Stimulated activated CD8-positive, alpha-beta memory T cell treated with anti-CD3 and anti-CD28 coated beads, Interleukin-12 subunit alpha, Interleukin-12 subunit beta, amount 100 ng/mL, for 24 hours (primary cell): ENCODE results near the gene PHYHIPL.

Source experiments
- DNase-seq: peaks from one replicate; pipeline ENCODE4 v3.0.0-alpha.2; 2020; ENCODE audit errors: extremely low read depth

PHYHIPL gene

DNA sequence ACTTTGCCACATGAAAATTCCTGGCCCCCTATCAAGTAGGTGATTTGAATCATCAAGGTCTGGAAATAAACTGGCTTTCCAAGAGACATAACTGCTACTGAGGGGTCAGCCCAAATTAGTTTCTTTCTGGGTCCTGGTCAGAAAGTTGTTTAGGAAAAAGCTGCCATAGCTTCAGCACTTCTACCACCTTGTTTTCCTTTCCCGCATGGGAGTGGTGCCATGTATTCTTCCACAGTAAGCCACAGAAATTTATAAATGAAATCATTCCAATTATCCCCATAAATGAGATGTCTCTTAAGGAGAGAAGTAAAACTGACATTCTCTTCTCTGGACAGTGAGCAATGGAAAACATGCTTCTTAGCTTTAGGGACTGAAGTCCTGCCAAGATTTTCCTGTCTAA is 80.8 kb downstream of the PHYHIPL start:
- DNase-seq, result no peak

DNA sequence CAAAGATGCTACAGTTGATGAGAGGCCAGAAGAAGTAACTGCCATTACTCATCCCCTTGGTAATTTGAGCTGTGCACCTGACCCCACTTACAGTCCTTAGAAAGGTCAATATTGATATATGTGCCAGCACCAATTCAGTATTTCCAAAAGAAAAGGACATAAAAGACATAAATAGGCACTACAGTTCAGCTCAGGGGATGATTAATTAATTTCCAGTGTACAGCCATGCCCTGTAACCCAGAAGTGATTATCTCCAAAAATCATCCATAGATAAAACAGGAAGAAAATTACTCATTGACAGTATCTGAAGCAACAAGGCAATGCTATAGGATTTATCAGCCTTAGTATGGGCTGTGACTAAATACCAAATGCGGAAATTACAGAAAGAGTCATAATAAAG is 82.4 kb downstream of the PHYHIPL start:
- no peak for DNase-seq

DNA sequence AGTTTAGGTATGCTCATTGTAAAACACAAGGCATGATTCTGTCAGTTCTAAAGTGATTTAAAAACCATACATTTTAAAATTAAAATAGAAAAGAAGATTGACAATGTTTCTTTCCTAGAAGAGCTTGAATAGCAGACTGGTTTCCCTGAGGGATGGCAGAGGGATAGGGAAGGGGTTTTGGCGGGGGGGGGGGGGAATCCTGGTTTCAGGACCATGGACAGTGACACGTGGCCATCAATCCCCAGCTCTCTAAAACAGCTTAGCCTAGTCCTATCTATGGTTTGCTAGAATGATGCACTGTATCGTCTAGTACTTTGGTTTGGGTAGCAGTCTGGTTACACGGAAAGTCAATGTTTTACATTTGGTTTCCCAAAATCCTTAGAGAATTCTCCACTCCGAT is 88.7 kb downstream of the PHYHIPL start:
- DNase-seq, result no peak

DNA sequence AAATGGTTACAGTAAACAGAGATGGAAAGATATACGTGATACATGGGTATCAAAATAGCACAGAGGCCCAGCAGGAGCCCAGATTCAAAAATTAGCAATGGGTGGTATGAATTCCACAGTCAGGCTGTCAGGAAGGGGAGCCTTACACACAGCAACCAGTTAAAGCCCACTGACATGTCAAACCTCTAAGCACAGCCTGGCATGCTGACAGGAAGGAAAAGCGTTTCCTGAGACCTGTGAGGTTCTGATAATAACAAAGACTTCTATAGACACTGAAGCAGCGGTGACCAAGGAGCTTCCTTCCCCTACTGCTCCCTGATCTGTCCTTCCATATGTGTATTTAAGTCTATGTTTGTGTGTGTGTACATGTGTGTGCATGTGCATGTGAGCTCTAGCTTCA is 89.9 kb downstream of the PHYHIPL start:
- no peak for DNase-seq

DNA sequence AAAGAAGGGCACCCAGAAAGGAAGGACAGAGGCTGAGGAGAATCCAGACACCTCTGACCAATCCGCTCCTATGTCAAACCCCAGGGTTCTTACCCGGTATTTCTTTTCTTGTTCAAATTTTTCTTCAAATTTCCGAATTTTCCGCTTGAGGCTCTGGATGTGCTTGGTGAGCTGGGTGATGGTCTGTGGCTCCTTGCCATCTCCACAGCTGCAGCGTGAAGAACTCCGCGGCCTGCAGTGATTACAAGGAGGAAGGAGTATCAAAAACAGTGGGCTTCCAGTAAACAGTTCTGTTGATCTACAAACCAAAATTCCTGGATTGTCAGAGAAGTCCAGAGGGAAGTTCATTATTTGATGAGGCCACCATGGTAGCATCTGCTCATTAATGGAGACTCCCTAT is 92.0 kb downstream of the PHYHIPL start:
- no peak for DNase-seq

DNA sequence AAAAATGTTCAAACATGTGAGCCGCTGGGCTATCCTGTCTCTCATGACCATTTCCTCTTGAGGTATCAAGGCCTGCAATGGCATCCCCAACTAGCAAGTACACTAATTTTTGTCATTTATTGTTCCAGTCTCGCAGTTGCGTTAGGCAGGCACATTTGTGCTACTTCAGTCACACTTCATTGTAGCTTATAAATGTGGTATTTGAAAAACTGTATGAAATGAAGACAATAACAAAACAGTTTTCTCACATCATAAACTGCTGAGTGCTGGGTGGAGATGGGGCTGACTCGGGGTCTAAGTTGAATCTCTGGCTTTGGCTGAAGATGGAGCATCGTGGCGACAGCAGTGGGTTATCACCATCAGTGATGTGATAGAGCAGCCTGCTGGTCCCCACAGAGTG is 93.2 kb downstream of the PHYHIPL start:
- DNase-seq, result no peak

DNA sequence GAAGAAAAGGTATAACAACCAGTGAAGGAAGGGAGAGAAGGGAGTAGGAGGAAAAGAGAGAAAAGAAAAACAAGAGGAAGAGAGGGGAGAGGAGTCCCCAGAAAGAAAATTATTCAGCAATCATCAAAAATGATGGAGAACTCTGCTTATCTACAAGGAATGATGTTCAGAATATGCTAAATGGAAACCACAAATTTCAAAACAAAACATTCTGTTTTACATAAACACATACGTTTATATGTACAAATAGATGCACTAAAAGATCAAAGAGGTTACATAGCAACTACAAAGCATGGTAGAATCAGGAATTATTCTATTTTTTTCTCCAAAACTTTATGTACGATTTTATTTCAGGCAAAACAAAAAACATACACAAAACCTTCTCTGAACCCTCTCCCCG is 94.0 kb downstream of the PHYHIPL start:
- DNase-seq, result no peak

DNA sequence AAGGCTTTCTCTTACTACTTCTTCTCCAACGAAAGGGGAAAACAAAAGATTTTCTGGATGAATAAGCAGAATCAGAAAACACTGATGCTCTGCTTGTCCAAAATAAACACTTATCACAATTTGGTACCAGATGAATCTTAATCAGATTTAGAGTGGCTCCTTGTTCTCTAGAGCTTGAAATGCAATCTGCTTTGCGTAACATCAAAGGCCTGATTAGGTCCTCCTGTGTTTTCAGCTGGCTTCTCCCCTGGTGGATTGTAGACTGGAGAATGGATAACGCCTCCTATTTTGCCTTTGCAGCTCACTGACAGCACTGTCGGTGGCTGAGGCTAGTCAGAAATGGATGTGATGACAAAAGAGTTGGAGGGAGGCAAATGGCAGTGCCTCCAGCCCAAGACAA is 94.7 kb downstream of the PHYHIPL start:
- DNase-seq, result no peak

DNA sequence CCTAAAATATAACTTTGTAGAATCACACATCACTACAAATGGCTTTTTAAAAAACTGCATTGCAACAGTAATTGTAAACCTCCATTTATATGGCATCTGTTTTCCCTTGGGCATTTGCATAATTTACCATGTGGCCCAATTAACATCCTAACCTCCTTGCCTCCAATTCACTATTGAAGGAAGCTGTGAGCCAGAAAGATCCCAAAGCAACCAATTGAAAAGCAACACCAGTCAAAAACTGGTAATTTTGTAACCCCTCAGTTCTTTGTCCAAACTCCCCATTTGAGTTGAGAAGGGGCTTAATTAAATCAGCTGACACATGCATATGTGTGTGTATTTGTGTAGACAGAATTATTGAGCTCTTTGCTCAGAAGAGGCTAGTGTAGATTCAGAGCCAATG is 95.6 kb downstream of the PHYHIPL start:
- DNase-seq, result no peak

DNA sequence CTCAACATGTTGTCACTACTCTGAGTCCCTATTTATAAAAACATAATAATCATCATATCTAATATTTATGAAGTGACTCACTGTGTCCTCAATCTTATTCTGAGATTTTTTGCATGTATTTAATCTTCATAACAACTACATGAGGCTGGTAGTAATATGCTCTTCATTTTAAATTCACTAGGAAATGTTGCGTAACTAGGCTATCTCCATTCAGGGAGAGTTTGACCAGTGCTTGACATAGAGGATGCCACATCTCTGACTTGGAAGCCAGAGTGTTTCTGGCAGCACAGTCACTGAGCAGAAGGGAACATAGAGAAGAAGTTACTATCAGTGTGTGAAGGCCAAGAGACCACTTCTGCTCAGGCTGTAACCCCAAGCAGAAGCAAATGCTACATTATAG is 97.0 kb downstream of the PHYHIPL start:
- no peak for DNase-seq

DNA sequence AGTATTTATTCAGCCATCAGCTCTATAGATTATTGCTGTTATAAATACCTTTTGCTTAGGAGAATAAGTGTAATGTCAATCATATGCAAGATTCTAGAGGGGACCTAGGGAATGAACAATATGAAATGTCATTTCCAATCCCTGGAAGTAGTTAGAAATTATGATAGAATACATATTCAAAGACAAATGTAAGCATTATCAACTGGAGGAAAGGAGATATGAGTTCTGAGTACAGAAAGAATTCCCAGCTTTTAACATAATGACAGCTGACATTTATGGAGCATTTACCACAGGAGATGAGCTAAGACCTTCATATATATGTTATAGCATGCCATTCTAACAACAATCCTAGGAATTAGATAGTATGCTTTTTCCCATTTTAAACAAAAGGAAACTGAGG is 99.7 kb downstream of the PHYHIPL start:
- no peak for DNase-seq

DNA sequence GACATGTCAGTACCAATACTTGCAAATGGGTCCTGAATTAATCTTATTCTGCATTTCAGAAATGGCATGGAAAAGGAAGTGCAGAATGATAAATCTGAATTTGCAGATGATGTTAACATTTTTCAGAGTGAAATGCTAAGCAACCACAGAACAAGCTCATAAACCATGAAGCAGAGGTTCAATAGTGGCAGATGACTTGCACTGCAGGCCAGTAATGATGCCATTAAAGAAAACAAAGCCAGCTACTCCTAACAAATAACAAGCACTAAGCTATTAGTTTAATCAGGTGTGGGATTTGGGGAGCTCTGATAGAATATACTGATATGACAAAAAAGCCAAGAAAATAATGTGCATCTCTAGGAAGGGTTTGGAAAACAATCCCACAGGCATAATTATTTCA is 100.5 kb downstream of the PHYHIPL start:
- DNase-seq, result no peak

DNA sequence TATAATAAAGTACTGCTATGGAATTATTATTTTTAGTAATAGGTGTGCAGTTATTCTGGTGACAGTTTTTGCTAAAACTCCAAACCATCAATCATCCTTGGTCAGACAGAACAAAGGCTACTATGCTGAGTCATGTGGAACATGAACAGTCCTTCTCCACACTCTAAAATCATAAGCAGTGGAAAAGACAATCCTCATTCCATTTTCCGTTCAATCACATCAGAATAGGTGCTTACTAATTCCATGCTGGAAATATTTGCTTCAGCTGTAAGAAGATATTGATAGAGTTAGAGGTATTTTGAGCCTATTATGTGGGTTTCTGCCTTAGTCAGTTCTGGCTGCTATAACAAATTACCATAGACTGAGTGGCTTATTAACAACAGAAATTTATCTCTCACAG is 103.0 kb downstream of the PHYHIPL start:
- DNase-seq, result no peak

DNA sequence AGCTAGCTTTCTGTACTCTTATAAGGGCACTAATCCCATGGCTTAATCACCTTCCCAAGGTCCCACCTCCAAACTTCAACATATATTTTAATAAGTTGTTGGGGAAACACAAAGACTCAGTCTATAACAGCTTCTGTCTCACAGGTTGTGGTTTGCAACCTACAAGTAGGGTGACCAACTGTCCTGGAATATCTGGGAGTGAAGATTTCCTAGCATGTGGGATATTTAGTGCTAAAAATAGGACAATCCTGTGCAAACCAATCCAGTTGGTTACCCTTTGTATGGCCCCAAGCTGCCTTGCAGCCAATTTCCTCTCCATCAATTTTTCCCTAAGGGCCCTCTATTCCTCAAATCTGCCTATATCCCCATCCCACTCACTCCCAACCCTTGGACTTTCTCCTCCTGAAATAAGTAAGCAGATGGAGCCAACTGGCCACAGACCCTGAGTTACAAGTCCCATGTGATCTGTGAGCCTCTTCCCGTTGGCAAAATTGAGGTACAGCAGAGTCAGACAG is 103.6 kb downstream of the PHYHIPL start:
- no peak for DNase-seq

DNA sequence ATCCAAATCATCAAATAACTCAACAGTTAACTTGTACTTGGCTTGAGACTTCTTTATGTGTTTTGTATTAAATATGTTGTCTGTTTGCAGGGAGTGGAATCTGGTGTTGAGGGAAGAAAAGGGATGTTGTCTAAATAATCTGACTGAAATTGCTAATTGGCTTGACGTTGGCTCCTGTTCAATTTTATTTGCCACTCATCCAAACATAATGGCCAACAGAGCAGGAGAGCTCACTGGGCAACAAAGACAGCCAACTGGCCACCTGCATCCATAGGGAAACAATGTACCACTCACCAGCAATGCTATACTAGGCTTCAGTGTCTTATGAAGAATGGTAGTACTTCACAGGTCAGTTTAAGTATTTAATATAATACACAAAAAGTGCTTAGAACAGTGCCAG is 105.4 kb downstream of the PHYHIPL start:
- no peak for DNase-seq

DNA sequence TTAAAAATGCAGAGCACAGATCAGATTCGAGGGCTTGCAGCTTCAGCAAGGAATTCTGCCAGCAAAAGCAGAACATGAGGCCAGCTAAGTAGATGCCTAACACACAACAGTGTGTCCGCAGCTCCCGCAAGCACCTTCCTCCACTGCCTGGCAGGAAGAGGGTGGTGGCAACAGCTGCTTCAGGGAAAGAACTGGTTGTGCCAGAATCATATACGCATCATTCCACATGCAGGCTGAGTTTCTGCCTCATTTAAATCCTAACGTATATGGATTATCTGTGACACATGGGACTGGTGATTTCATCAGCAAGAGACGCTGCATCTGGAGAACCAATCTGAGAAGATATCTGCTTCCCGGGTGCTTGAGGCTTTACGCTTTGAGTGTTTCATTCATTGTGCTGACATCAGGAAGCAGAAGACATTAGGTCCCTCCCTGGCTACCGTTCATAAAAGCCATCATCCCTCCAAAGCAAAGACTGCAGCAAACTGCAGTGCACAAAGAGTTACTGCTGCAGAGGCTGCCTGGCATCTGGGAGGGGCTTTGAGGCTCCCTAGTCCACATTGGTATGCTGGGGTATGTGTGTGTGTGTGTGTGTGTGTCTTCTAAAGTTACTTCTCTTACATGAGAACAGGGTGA is 107.1 kb downstream of the PHYHIPL start:
- no peak for DNase-seq

DNA sequence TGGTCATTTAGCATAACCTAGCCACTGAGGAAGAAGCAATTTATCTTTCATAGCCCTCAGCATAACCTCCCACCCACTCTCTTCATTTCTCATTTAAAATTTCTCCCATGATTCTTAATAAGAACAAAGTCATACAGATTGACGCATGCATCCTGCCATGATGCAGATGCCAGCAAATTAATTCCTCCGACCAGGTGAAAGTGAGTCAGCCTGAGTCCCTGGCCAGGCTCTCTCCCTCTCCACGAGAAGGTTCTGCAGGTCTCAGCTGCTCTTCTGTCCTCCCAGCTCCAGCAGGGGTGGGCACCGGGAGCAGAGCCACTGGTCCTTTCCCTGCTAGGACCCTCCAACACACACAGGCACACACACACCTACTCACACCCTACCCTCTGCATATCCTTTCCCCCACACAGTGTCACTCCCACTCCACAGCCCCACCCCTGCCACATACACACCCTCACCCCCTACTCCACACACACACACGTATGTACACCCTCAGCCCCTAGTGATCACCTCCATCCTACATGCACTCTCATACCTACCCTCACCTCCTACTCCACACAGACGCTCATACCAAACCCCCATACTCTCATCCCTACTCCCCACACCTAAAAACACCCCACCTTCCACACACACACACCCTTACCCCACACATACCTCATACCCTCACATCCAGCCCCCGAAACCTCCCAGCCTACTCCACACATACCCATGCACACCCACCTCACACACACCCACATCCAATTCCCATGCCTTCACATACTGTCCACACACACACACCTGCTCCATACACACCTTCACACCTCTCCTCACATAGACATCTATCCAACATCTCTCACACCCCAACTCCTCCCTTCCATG is 107.9 kb downstream of the PHYHIPL start:
- DNase-seq, result no peak

DNA sequence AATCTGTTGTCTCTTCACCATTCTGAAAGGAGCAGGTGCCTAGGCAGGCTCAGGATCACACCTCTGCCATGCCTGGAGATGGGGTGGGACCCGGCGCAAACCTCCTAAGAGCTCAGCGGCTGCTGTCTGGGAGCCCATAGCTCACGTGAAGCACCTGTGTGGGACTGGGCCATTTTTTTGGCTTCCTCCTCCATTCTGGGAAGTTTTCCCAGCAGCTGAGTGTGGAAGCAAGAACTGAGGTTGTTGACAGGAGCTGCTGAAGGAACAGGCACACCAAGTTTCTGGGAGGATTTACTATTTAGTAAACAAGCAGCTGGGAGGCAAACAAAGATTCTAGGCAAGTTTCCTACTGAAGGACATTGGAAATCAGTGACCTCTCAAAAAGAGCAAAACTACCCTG is 108.6 kb downstream of the PHYHIPL start:
- no peak for DNase-seq

DNA sequence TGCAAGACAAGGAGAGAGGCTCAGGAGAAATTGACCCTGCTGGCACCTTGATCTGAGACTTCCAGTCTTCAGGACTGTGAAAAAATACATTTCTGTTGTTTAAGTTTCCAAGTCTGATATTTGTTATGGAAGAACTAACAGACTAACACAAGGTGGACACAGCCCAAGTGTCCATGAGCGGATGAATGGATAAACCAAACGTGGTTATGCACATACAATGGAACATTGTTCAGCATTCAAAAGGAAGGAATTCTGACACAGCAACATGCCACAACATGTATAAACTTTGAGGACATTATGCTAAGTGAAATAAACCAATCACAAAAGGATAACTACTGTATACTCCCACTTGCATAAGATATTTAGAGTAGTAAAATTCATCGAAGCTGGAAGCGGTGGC is 109.4 kb downstream of the PHYHIPL start:
- DNase-seq, result no peak

DNA sequence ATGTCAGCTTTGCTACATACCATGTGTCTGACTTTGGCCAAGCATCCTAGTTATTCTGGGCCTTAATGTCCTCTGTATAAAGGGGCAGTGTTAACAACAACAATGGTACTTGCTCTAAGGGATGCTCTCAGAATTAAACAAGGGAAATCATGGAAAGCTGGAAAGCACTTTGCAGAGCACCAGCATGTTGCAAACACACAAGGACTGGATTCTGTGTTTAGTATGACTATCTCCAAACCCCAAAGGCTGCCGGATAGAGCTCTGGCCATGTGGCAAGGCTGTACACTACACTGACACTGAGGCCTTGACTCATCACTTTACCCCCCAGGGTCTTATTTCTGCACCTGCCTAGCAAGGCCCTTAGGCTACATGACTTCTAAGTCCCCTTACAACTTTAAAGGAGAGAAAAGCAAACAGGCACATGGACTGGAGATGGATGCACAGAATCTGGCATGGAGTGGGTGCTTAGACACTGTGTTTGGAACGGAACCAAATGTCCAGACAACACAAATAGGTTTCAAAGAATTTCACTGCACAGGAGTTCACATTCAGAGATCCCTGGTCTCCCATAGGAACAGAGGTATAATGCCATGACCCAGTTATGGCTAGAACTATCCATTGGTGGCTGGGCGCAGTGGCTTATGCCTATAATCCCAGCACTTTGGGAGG is 111.3 kb downstream of the PHYHIPL start:
- DNase-seq, result no peak

DNA sequence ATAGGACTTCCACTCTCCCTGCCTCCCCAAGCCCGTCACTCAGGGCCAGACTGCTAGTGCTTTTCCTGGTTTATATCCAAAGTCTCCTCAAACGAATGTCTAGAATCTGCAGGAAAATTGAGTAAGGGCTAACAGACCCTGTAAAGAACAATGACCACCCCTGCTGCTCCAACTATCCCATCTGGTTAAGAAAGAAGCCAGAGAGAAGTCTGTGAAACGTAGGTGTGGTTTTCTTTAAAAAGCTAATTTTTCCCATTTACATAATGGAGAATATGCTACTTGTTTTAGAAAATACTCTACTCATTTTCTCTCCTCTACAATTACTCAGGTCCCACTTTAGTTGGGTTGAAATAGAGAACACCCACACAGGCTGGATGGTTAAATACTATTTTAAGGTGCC is 113.4 kb downstream of the PHYHIPL start:
- no peak for DNase-seq

DNA sequence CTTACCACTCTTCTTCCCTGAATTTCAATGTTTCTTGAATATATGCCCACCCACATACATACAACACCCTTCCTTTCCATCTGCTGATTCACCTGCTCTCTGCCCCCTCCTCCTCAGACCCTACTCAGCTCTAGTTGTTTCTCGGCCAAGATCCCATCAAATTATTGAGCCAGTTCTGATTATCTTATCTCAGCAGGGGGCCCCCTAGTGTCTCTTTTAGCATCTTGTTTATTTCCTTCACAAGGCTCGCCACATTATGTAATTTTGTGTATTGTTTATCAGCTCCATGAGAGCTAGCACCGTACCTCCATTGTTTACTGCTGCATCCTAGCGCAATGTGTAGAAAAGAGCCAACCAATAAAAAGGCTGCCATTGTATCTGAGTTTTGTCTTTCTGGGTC is 114.0 kb downstream of the PHYHIPL start:
- no peak for DNase-seq
